ENCODE data around the gene TNFSF4. TPM values are rescaled to one million over a fixed set of nuclear protein-coding genes. Genes with fewer than 3 reads are reported as not detected.

Gene TNFSF4
- total RNA-seq, 2 donors from 2014 or later = 3.3 to 6.2 TPM

- 83 to 87% methylated on average over 3 of the region's 3 CpGs for WGBS, 2 experiments (ENCODE audit: insufficient coverage in 1 of 2, insufficient read length in 1 of 2)
These were observed 15.3 kb upstream of the TNFSF4 start for GRCh38 chr1:173222149-173223030.

GRCh38 chr1:173220157-173220556 is 13.0 kb upstream of the TNFSF4 start:
- TF ChIP-seq CTCF (conservative IDR thresholded peaks at IDR 0.05) = no peak
- WGBS, 2 experiments (ENCODE audit: insufficient coverage in 1 of 2, insufficient read length in 1 of 2) = 90% methylated on average over 1 of the region's 1 CpG; no CpG with 5 or more reads in 1 of the 2 experiments
- no peak overlapping the region for H3K4me3 Mint-ChIP-seq
- H3K4me1 ChIP-seq (ENCODE audit: control insufficient read depth, insufficient read depth, low read length) = no peaks in the 10 kb centered on the region
- no peak overlapping the region for H3K27ac Mint-ChIP-seq
- H3K27ac ChIP-seq (ENCODE audit: low read depth, low read length) = no peak overlapping the region
- no peaks in the 10 kb centered on the region for H3K27me3 ChIP-seq (ENCODE audit: control insufficient read depth, insufficient read depth, low read length, poor library complexity, severe bottlenecking)
- H3K4me1 Mint-ChIP-seq = peaks cover 11% of the 10 kb centered on the region
- H3K27me3 Mint-ChIP-seq (ENCODE audit: insufficient read depth) = no peaks in the 10 kb centered on the region
- no peak overlapping the region for H3K4me3 ChIP-seq (ENCODE audit: low read length)
- no peak for DNase-seq
- H3K9me3 ChIP-seq (ENCODE audit: control insufficient read depth, low read length) = no peaks in the 10 kb centered on the region
- H3K9ac ChIP-seq (ENCODE audit: extremely low read depth, low read length, poor library complexity, severe bottlenecking) = no peak overlapping the region
- H3K9me3 Mint-ChIP-seq = no peaks in the 10 kb centered on the region
- no peaks in the 10 kb centered on the region for H3K36me3 Mint-ChIP-seq (ENCODE audit: low read depth)
- no peaks in the 10 kb centered on the region for H3K36me3 ChIP-seq (ENCODE audit: control insufficient read depth, insufficient read depth, low read length)

More at GRCh38 chr1:173222149-173223030, 15.3 kb upstream of the TNFSF4 start:
- Mint-ChIP-seq H3K27me3 (ENCODE audit: insufficient read depth) (no peaks in the 10 kb centered on the region), H3K27ac (no peak overlapping the region), H3K36me3 (ENCODE audit: low read depth) (no peaks in the 10 kb centered on the region), H3K4me1 (peaks cover 8% of the 10 kb centered on the region), H3K4me3 (no peak overlapping the region), H3K9me3 (peaks cover 9% of the 10 kb centered on the region)
- no peaks in the 10 kb centered on the region for H3K36me3 ChIP-seq (ENCODE audit: control insufficient read depth, insufficient read depth, low read length)
- H3K27me3 ChIP-seq (ENCODE audit: control insufficient read depth, insufficient read depth, low read length, poor library complexity, severe bottlenecking) = no peaks in the 10 kb centered on the region
- H3K27ac ChIP-seq (ENCODE audit: low read depth, low read length) = no peak overlapping the region
- DNase-seq = no peak
- H3K9me3 ChIP-seq (ENCODE audit: control insufficient read depth, low read length) = peaks cover 14% of the 10 kb centered on the region
- TF ChIP-seq CTCF (conservative IDR thresholded peaks at IDR 0.05) = no peak
- no peak overlapping the region for H3K9ac ChIP-seq (ENCODE audit: extremely low read depth, low read length, poor library complexity, severe bottlenecking)
- no peak overlapping the region for H3K4me3 ChIP-seq (ENCODE audit: low read length)
- no peaks in the 10 kb centered on the region for H3K4me1 ChIP-seq (ENCODE audit: control insufficient read depth, insufficient read depth, low read length)

GRCh38 chr1:173213665-173214064 is 6.5 kb upstream of the TNFSF4 start:
- 100% methylated on average over 1 of the region's 1 CpG; no CpG with 5 or more reads in 1 of the 2 experiments for WGBS, 2 experiments (ENCODE audit: insufficient coverage in 1 of 2, insufficient read length in 1 of 2)
- no peaks in the 10 kb centered on the region for H3K27me3 ChIP-seq (ENCODE audit: control insufficient read depth, insufficient read depth, low read length, poor library complexity, severe bottlenecking)
- no peak overlapping the region for H3K4me3 ChIP-seq (ENCODE audit: low read length)
- DNase-seq = no peak
- no peaks in the 10 kb centered on the region for H3K36me3 Mint-ChIP-seq (ENCODE audit: low read depth)
- no peaks in the 10 kb centered on the region for H3K9me3 ChIP-seq (ENCODE audit: control insufficient read depth, low read length)
- peaks cover 22% of the 10 kb centered on the region for H3K27me3 Mint-ChIP-seq (ENCODE audit: insufficient read depth)
- H3K9ac ChIP-seq (ENCODE audit: extremely low read depth, low read length, poor library complexity, severe bottlenecking) = no peak overlapping the region
- H3K4me1 ChIP-seq (ENCODE audit: control insufficient read depth, insufficient read depth, low read length) = peaks cover 11% of the 10 kb centered on the region
- H3K27ac ChIP-seq (ENCODE audit: low read depth, low read length) = no peak overlapping the region
- no peaks in the 10 kb centered on the region for H3K9me3 Mint-ChIP-seq
- no peaks in the 10 kb centered on the region for H3K36me3 ChIP-seq (ENCODE audit: control insufficient read depth, insufficient read depth, low read length)
- no peak overlapping the region for H3K27ac Mint-ChIP-seq
- TF ChIP-seq CTCF (conservative IDR thresholded peaks at IDR 0.05) = peak; percentile 47
- H3K4me1 Mint-ChIP-seq = peaks cover 21% of the 10 kb centered on the region
- no peak overlapping the region for H3K4me3 Mint-ChIP-seq
